Measurements from ENCODE around the gene DSTN. TPM values are rescaled to one million over a fixed set of nuclear protein-coding genes. Genes with fewer than 3 reads are reported as not detected.

DSTN gene
- total RNA-seq, 4 donors from 2014 or later, result 242 to 616 (median 360) TPM

GRCh38 chr20:17568972-17569521 lies 828 bp upstream of the DSTN start:
- Histone ChIP-seq H3K9me3 (no peaks in the 10 kb centered on the region), H3K4me3 (peak overlapping the region; percentile 83 to 98 (median 94)), H3K27me3 (no peaks in the 10 kb centered on the region), H3K27ac (peak overlapping the region; percentile 98 to 100 (median 100)), H3K4me1 (peaks cover 18 to 49% (median 34%) of the 10 kb centered on the region in 3 donors), H3K36me3 (peaks cover 0 to 6% (median 0%) of the 10 kb centered on the region in 3 donors)
- peak in 3 of 4 donors; percentile 38 to 65 (median 51) for TF ChIP-seq POLR2A (IDR thresholded peaks at IDR 0.05)
- TF ChIP-seq, protein P1, sequence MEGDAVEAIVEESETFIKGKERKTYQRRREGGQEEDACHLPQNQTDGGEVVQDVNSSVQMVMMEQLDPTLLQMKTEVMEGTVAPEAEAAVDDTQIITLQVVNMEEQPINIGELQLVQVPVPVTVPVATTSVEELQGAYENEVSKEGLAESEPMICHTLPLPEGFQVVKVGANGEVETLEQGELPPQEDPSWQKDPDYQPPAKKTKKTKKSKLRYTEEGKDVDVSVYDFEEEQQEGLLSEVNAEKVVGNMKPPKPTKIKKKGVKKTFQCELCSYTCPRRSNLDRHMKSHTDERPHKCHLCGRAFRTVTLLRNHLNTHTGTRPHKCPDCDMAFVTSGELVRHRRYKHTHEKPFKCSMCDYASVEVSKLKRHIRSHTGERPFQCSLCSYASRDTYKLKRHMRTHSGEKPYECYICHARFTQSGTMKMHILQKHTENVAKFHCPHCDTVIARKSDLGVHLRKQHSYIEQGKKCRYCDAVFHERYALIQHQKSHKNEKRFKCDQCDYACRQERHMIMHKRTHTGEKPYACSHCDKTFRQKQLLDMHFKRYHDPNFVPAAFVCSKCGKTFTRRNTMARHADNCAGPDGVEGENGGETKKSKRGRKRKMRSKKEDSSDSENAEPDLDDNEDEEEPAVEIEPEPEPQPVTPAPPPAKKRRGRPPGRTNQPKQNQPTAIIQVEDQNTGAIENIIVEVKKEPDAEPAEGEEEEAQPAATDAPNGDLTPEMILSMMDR (IDR thresholded peaks at IDR 0.05), result no peak
- 0 to 1% methylated on average over 28 to 34 of the region's 38 CpGs for WGBS, 2 donors
- intact Hi-C loops (cut with DNase I), result no loop called here
- no peak for DNase-seq

- Histone ChIP-seq H3K4me1 (peaks cover 19 to 62% (median 37%) of the 10 kb centered on the region in 3 donors), H3K36me3 (peaks cover 0 to 17% (median 0%) of the 10 kb centered on the region in 3 donors), H3K27ac (peak overlapping the region; percentile 98 to 100 (median 100)), H3K4me3 (peak overlapping the region; percentile 83 to 98 (median 94)), H3K27me3 (no peaks in the 10 kb centered on the region), H3K9me3 (no peaks in the 10 kb centered on the region)
- 1% methylated on average over 13 to 15 of the region's 43 CpGs for WGBS, 2 donors
- TF ChIP-seq, protein P1 (IDR thresholded peaks at IDR 0.05), result no peak
- no peak for TF ChIP-seq POLR2A (IDR thresholded peaks at IDR 0.05)
- DNase-seq, result no peak
- intact Hi-C loops (cut with DNase I), result no loop called here
Observed at GRCh38 chr20:17570347-17571152, 675 bp downstream of the DSTN start.

GRCh38 chr20:17571153-17571527 lies 1.3 kb downstream of the DSTN start:
- intact Hi-C loops (cut with DNase I), result no loop called here
- DNase-seq, result no peak
- Histone ChIP-seq H3K4me1 (peaks cover 19 to 68% (median 37%) of the 10 kb centered on the region in 3 donors), H3K4me3 (peak overlapping the region; percentile 83 to 98 (median 94)), H3K27ac (peak overlapping the region; percentile 98 to 100 (median 100)), H3K27me3 (no peaks in the 10 kb centered on the region), H3K9me3 (no peaks in the 10 kb centered on the region), H3K36me3 (peaks cover 0 to 17% (median 0%) of the 10 kb centered on the region in 3 donors)
- TF ChIP-seq, protein P1 (IDR thresholded peaks at IDR 0.05), result no peak
- TF ChIP-seq POLR2A (IDR thresholded peaks at IDR 0.05), result no peak
- 1 to 4% methylated on average over 6 of the region's 6 CpGs for WGBS, 2 donors

DNA sequence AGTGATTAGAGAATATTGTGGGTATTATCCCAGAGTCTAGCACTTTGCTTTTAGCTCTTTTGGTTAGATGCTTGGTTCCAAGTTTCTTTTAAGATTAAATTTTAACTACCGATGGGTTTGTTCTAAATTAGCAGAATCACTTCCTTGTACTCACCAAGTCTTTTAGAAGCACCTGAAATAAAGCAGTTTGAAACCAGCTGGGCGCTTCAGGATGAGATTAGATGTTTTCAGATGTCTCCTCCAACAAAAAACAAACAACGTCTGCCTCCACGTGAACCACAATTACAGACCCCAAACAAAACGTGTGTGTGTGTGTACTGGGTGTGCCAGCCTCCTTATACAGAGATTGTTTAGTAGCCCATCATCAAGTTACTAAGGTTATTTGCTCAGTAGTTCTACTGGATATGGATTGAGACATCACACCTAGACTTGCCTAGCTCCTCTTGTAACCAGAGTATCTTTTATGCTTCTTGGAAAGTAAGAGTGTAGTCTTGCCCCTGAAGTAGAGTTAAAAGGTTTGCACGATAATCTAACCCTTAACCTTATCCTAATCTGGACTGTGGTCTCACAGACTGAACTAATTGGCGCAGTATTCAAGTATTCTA lies 2.3 kb downstream of the DSTN start:
- peaks cover 0 to 27% (median 0%) of the 10 kb centered on the region in 3 donors for H3K36me3 ChIP-seq
- no peaks in the 10 kb centered on the region for H3K9me3 ChIP-seq
- H3K4me3 ChIP-seq, result peak overlapping the region; percentile 83 to 98 (median 94)
- TF ChIP-seq, protein P1 (IDR thresholded peaks at IDR 0.05), result no peak
- TF ChIP-seq POLR2A (IDR thresholded peaks at IDR 0.05), result no peak
- peaks cover 19 to 78% (median 40%) of the 10 kb centered on the region in 3 donors for H3K4me1 ChIP-seq
- intact Hi-C loops (cut with DNase I), result no loop called here
- DNase-seq, result no peak
- WGBS, 2 donors, result 29 to 32% methylated on average over 7 of the region's 7 CpGs
- no peaks in the 10 kb centered on the region for H3K27me3 ChIP-seq
- H3K27ac ChIP-seq, result peak overlapping the region; percentile 98 to 100 (median 100)

All from esophagus squamous epithelium (tissue), 5 donors.